ENCODE measurements around the gene RPAIN. TPM values are rescaled to one million over a fixed set of nuclear protein-coding genes. Genes with fewer than 3 reads are reported as not detected.

RPAIN gene
- total RNA-seq, 1 donor from 2014 or later: 121 TPM

- no peak overlapping the region for H3K4me3 ChIP-seq
- H3K9ac ChIP-seq: no peak overlapping the region
- H3K4me1 ChIP-seq: no peaks in the 10 kb centered on the region
- no peak overlapping the region for H3K4me3 Mint-ChIP-seq
- no peaks in the 10 kb centered on the region for H3K79me2 ChIP-seq (ENCODE audit: low read depth)
- TF ChIP-seq CTCF (IDR thresholded peaks at IDR 0.05) (no peak), EZH2 (IDR thresholded peaks at IDR 0.05) (no peak), EZH2phosphoT487 (IDR thresholded peaks at IDR 0.05) (no peak)
- H3K9me3 ChIP-seq (ENCODE audit: low read depth): no peaks in the 10 kb centered on the region
- peaks cover 2% of the 10 kb centered on the region for H3K27me3 Mint-ChIP-seq (ENCODE audit: insufficient read depth, low read depth)
- H3K27ac ChIP-seq: no peak overlapping the region
- H3K27ac Mint-ChIP-seq: no peak overlapping the region
- no peak for DNase-seq (ENCODE audit: low spot score)
- H3K9me3 Mint-ChIP-seq: no peaks in the 10 kb centered on the region
- H3K36me3 ChIP-seq: peaks cover 29% of the 10 kb centered on the region
- H3K4me2 ChIP-seq: no peak overlapping the region
- no peak overlapping the region for H2AFZ ChIP-seq (replicated peaks)
- peaks cover 16% of the 10 kb centered on the region for H3F3A ChIP-seq (ENCODE audit: low read depth)
- peaks cover 42% of the 10 kb centered on the region for H3K36me3 Mint-ChIP-seq
- H4K20me1 ChIP-seq (ENCODE audit: low read depth): no peaks in the 10 kb centered on the region
- H3K27me3 ChIP-seq: no peaks in the 10 kb centered on the region
- no peaks in the 10 kb centered on the region for H3K4me1 Mint-ChIP-seq
Measured at GRCh38 chr17:5381542-5381941, 38.4 kb upstream of the RPAIN start.

GRCh38 chr17:5391678-5392077 is 28.3 kb upstream of the RPAIN start:
- Mint-ChIP-seq H3K9me3 (no peaks in the 10 kb centered on the region), H3K4me3 (no peak overlapping the region), H3K4me1 (no peaks in the 10 kb centered on the region), H3K36me3 (peaks cover 37% of the 10 kb centered on the region), H3K27me3 (ENCODE audit: insufficient read depth, low read depth) (peaks cover 2% of the 10 kb centered on the region), H3K27ac (no peak overlapping the region)
- no peaks in the 10 kb centered on the region for H3K27me3 ChIP-seq
- H3K4me3 ChIP-seq: no peak overlapping the region
- no peaks in the 10 kb centered on the region for H3K79me2 ChIP-seq (ENCODE audit: low read depth)
- DNase-seq (ENCODE audit: low spot score): no peak
- no peaks in the 10 kb centered on the region for H3K4me1 ChIP-seq
- H3K4me2 ChIP-seq: no peak overlapping the region
- H3K27ac ChIP-seq: no peak overlapping the region
- H3K36me3 ChIP-seq: peaks cover 17% of the 10 kb centered on the region
- no peaks in the 10 kb centered on the region for H4K20me1 ChIP-seq (ENCODE audit: low read depth)
- TF ChIP-seq EZH2 (IDR thresholded peaks at IDR 0.05) (no peak), EZH2phosphoT487 (IDR thresholded peaks at IDR 0.05) (no peak), CTCF (IDR thresholded peaks at IDR 0.05) (no peak)
- no peaks in the 10 kb centered on the region for H3F3A ChIP-seq (ENCODE audit: low read depth)
- H3K9ac ChIP-seq: no peak overlapping the region
- no peaks in the 10 kb centered on the region for H3K9me3 ChIP-seq (ENCODE audit: low read depth)
- no peak overlapping the region for H2AFZ ChIP-seq (replicated peaks)

- H3K36me3 Mint-ChIP-seq: peaks cover 35% of the 10 kb centered on the region
- H3K9ac ChIP-seq: no peak overlapping the region
- peaks cover 27% of the 10 kb centered on the region for H3K36me3 ChIP-seq
Measured at GRCh38 chr17:5396612-5397011, 23.4 kb upstream of the RPAIN start.

More at GRCh38 chr17:5396612-5397011, 23.4 kb upstream of the RPAIN start:
- Histone ChIP-seq H3K4me3 (no peak overlapping the region), H3K4me2 (no peak overlapping the region), H4K20me1 (ENCODE audit: low read depth) (no peaks in the 10 kb centered on the region), H3K27ac (no peak overlapping the region), H3F3A (ENCODE audit: low read depth) (no peaks in the 10 kb centered on the region), H3K9me3 (ENCODE audit: low read depth) (no peaks in the 10 kb centered on the region), H3K79me2 (ENCODE audit: low read depth) (no peaks in the 10 kb centered on the region), H3K27me3 (no peaks in the 10 kb centered on the region), H2AFZ (replicated peaks) (no peak overlapping the region), H3K4me1 (no peaks in the 10 kb centered on the region)
- no peak overlapping the region for H3K27ac Mint-ChIP-seq
- TF ChIP-seq EZH2phosphoT487 (IDR thresholded peaks at IDR 0.05): no peak
- no peak for TF ChIP-seq EZH2 (IDR thresholded peaks at IDR 0.05)
- no peak for TF ChIP-seq CTCF (IDR thresholded peaks at IDR 0.05)
- no peaks in the 10 kb centered on the region for H3K27me3 Mint-ChIP-seq (ENCODE audit: insufficient read depth, low read depth)
- no peak overlapping the region for H3K4me3 Mint-ChIP-seq
- H3K9me3 Mint-ChIP-seq: no peaks in the 10 kb centered on the region
- no peaks in the 10 kb centered on the region for H3K4me1 Mint-ChIP-seq
- no peak for DNase-seq (ENCODE audit: low spot score)

All from neural progenitor cell (in vitro differentiated cells).